ENCODE measurements around the gene ATF5. TPM values are rescaled to one million over a fixed set of nuclear protein-coding genes. Genes with fewer than 3 reads are reported as not detected.
"Not testable (repeated sequence)": the region's sequence is repeated elsewhere in the genome, so short reads cannot be mapped to it uniquely, and the experiment has no call there.

The ATF5 gene
- total RNA-seq, 2 experiments from 2014 or later: 265 to 527 TPM

DNA sequence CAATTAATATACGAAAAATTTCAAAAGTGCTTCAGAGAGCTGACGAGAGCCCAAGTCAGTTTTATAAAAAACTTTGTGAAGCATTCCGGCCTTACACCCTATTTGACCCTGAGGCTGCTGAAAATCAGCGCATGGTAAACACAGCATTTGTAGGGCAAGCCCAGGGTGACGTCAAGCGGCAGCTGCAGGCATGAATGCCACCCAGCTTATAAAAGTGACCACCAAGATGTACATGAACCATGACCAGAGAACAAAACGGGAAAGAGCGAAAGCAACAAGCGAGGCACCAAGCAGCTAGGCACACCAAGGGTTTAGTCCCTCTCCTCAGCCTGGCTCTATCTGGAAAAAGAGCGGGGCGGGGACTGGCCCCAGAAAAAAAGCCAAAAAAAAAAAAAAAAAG is 25.9 kb downstream of the ATF5 start:
- Histone ChIP-seq H3K4me3 (ENCODE audit: low read depth, low read length, poor library complexity, severe bottlenecking) (no peak overlapping the region), H2AFZ (ENCODE audit: low read length) (no peak overlapping the region), H3K4me2 (ENCODE audit: low read length) (no peak overlapping the region), H3K9me3 (ENCODE audit: low read length) (no peaks in the 10 kb centered on the region), H3K9me2 (ENCODE audit: insufficient read depth, low read length) (no peaks in the 10 kb centered on the region), H3K79me2 (ENCODE audit: insufficient read depth, low read depth, low read length) (no peaks in the 10 kb centered on the region), H3K36me3 (ENCODE audit: insufficient read depth, low read length) (no peaks in the 10 kb centered on the region), H3K27ac (ENCODE audit: low read depth, low read length, poor library complexity, severe bottlenecking) (no peak overlapping the region), H4K20me1 (ENCODE audit: insufficient read depth, low read length) (no peaks in the 10 kb centered on the region), H3K4me1 (ENCODE audit: insufficient read depth, low read length, poor library complexity, severe bottlenecking) (peaks cover 9% of the 10 kb centered on the region)
- intact Hi-C loops (cut with micrococcal nuclease; ENCODE audit: unreplicated experiment): no loop called here
- TF ChIP-seq CTCF (conservative IDR thresholded peaks at IDR 0.05; ENCODE audit: low read length): no peak
- no peak for TF ChIP-seq EZH2phosphoT487 (IDR thresholded peaks at IDR 0.05; ENCODE audit: borderline replicate concordance, low read depth, low read length)
- POLR2A ChIA-PET: no interaction called here
- no TSS peak for BruUV-seq (replicated peaks)
- CTCF ChIA-PET (ENCODE audit: unreplicated experiment): no interaction called here
- DNase-seq (ENCODE audit: low spot score): no peak

- Histone ChIP-seq H3K4me1 (ENCODE audit: insufficient read depth, low read length, poor library complexity, severe bottlenecking) (peaks cover 9% of the 10 kb centered on the region), H3K79me2 (ENCODE audit: insufficient read depth, low read depth, low read length) (no peaks in the 10 kb centered on the region), H3K36me3 (ENCODE audit: insufficient read depth, low read length) (no peaks in the 10 kb centered on the region), H2AFZ (ENCODE audit: low read length) (no peak overlapping the region), H3K27ac (ENCODE audit: low read depth, low read length, poor library complexity, severe bottlenecking) (no peak overlapping the region), H3K9me2 (ENCODE audit: insufficient read depth, low read length) (no peaks in the 10 kb centered on the region), H4K20me1 (ENCODE audit: insufficient read depth, low read length) (no peaks in the 10 kb centered on the region), H3K4me2 (ENCODE audit: low read length) (no peak overlapping the region), H3K4me3 (ENCODE audit: low read depth, low read length, poor library complexity, severe bottlenecking) (no peak overlapping the region), H3K9me3 (ENCODE audit: low read length) (no peaks in the 10 kb centered on the region)
- TF ChIP-seq CTCF (conservative IDR thresholded peaks at IDR 0.05; ENCODE audit: low read length) (no peak), EZH2phosphoT487 (IDR thresholded peaks at IDR 0.05; ENCODE audit: borderline replicate concordance, low read depth, low read length) (no peak)
- no TSS peak for BruUV-seq (replicated peaks)
- ChIA-PET CTCF (ENCODE audit: unreplicated experiment) (no interaction called here), POLR2A (no interaction called here)
- intact Hi-C loops (cut with micrococcal nuclease; ENCODE audit: unreplicated experiment): no loop called here
- DNase-seq (ENCODE audit: low spot score): no peak
These were observed 27.1 kb downstream of the ATF5 start for GRCh38 chr19:49956115-49956495.

DNA sequence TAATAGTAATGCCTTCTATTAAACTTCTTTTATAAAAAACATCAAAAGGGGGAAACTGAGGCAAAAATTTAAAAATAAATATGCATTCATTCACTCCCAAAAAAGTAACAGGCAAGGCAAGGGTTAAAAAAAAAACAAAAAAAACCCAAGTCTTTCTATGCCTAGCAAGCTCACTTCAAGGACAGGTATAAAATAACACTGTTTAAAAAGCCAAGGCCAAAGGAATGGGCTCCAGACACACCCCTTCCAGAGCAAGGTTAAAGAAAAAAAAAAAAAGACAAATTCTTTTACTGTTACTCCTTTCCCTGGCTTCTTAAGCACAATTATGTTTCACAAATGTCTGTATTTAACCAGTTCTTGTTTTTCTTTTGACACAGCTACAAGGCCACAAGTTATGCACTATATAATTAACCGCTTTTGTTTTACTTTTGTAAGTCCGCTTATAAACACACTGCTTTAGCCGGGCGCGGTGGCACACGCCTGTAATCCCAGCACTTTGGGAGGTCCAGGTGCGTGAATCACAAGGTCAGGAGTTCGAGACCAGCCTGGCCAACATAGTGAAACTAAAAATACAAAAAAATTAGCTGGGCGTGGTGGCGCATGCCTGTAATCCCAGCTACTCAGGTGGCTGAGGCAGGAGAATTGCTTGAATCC is 28.4 kb downstream of the ATF5 start:
- Histone ChIP-seq H3K4me2 (ENCODE audit: low read length) (no peak overlapping the region), H4K20me1 (ENCODE audit: insufficient read depth, low read length) (no peaks in the 10 kb centered on the region), H3K79me2 (ENCODE audit: insufficient read depth, low read depth, low read length) (no peaks in the 10 kb centered on the region), H3K4me3 (ENCODE audit: low read depth, low read length, poor library complexity, severe bottlenecking) (no peak overlapping the region), H2AFZ (ENCODE audit: low read length) (no peak overlapping the region), H3K9me2 (ENCODE audit: insufficient read depth, low read length) (no peaks in the 10 kb centered on the region), H3K36me3 (ENCODE audit: insufficient read depth, low read length) (no peaks in the 10 kb centered on the region), H3K4me1 (ENCODE audit: insufficient read depth, low read length, poor library complexity, severe bottlenecking) (peaks cover 9% of the 10 kb centered on the region), H3K9me3 (ENCODE audit: low read length) (no peaks in the 10 kb centered on the region), H3K27ac (ENCODE audit: low read depth, low read length, poor library complexity, severe bottlenecking) (no peak overlapping the region)
- ChIA-PET POLR2A (no interaction called here), CTCF (ENCODE audit: unreplicated experiment) (no interaction called here)
- TF ChIP-seq CTCF (conservative IDR thresholded peaks at IDR 0.05; ENCODE audit: low read length) (no peak), EZH2phosphoT487 (IDR thresholded peaks at IDR 0.05; ENCODE audit: borderline replicate concordance, low read depth, low read length) (no peak)
- BruUV-seq (replicated peaks): no TSS peak
- no peak for DNase-seq (ENCODE audit: low spot score)
- intact Hi-C loops (cut with micrococcal nuclease; ENCODE audit: unreplicated experiment): no loop called here

- H3K4me2 ChIP-seq (ENCODE audit: low read length); POLR2A ChIA-PET; H3K79me2 ChIP-seq (ENCODE audit: insufficient read depth, low read depth, low read length); intact Hi-C loops (cut with micrococcal nuclease; ENCODE audit: unreplicated experiment); H2AFZ ChIP-seq (ENCODE audit: low read length); CTCF ChIA-PET (ENCODE audit: unreplicated experiment); H4K20me1 ChIP-seq (ENCODE audit: insufficient read depth, low read length); H3K4me3 ChIP-seq (ENCODE audit: low read depth, low read length, poor library complexity, severe bottlenecking); H3K36me3 ChIP-seq (ENCODE audit: insufficient read depth, low read length); H3K9me3 ChIP-seq (ENCODE audit: low read length); H3K4me1 ChIP-seq (ENCODE audit: insufficient read depth, low read length, poor library complexity, severe bottlenecking); DNase-seq (ENCODE audit: low spot score); BruUV-seq (replicated peaks); H3K9me2 ChIP-seq (ENCODE audit: insufficient read depth, low read length); H3K27ac ChIP-seq (ENCODE audit: low read depth, low read length, poor library complexity, severe bottlenecking): not testable (repeated sequence)
These were observed 29.1 kb downstream of the ATF5 start for GRCh38 chr19:49958144-49958543.
